ENCODE results near the gene KRT79. TPM values are rescaled to one million over a fixed set of nuclear protein-coding genes. Genes with fewer than 3 reads are reported as not detected.

Gene KRT79
- polyA plus RNA-seq, 5 donors: not detected

GRCh38 chr12:52791271-52792184 lies 42.6 kb downstream of the KRT79 start:
- no peak for DNase-seq

GRCh38 chr12:52790427-52791270 lies 43.5 kb downstream of the KRT79 start:
- no peak for DNase-seq

- peak in 1 of 2 donors; percentile 2 for DNase-seq
Measured at GRCh38 chr12:52789637-52790426, 44.3 kb downstream of the KRT79 start.

GRCh38 chr12:52788876-52789636 lies 45.1 kb downstream of the KRT79 start:
- DNase-seq: no peak

- DNase-seq: no peak
Measured at GRCh38 chr12:52788192-52788875, 45.8 kb downstream of the KRT79 start.

GRCh38 chr12:52787324-52788191 lies 46.6 kb downstream of the KRT79 start:
- no peak for DNase-seq

GRCh38 chr12:52784909-52785308 lies 49.2 kb downstream of the KRT79 start:
- DNase-seq: no peak

- DNase-seq: no peak
Measured at GRCh38 chr12:52783563-52784316, 50.4 kb downstream of the KRT79 start.

- no peak for DNase-seq
Measured at GRCh38 chr12:52782502-52782901, 51.6 kb downstream of the KRT79 start.

GRCh38 chr12:52781399-52782082 lies 52.6 kb downstream of the KRT79 start:
- DNase-seq: no peak

- DNase-seq: no peak
Measured at GRCh38 chr12:52779914-52780313, 54.2 kb downstream of the KRT79 start.

- DNase-seq: no peak
Measured at GRCh38 chr12:52778833-52779232, 55.3 kb downstream of the KRT79 start.

GRCh38 chr12:52777566-52777965 lies 56.5 kb downstream of the KRT79 start:
- DNase-seq: no peak

- no peak for DNase-seq
Measured at GRCh38 chr12:52776913-52777395, 57.2 kb downstream of the KRT79 start, which contains the start of gene KRT76. KRT76 (minus strand) TSS chr12:52777345; CDS start chr12:52777291, 54 bp downstream.

- no peak for DNase-seq
Measured at GRCh38 chr12:52776435-52776834, 57.7 kb downstream of the KRT79 start.

- no peak for DNase-seq
Measured at GRCh38 chr12:52774629-52775250, 59.4 kb downstream of the KRT79 start.

GRCh38 chr12:52772772-52773171 lies 61.3 kb downstream of the KRT79 start:
- no peak for DNase-seq

Data from right lung (tissue), 5 donors.